IMR-90 (cell line): Measurements from ENCODE around the gene CTSL. TPM values are rescaled to one million over a fixed set of nuclear protein-coding genes. Genes with fewer than 3 reads are reported as not detected.

Source experiments
- ATAC-seq: fragments of 200-7000 bp; cut with Tn5 transposase; 2 replicates; pipeline ENCODE4 v1.9.1; 2020; ENCODE audit warnings: low read depth, mild to moderate bottlenecking, moderate library complexity
- BruUV-seq: library from RNA; stranded (reverse); fragments of 400-500 nt; replicated peaks from 2 replicates; lab custom pipeline; 2021; lab: Mats Ljungman, UMichigan
- CTCF ChIA-PET: fragments of 300-600 bp; formaldehyde crosslinking; extraction: SDS; loops from one replicate; lab custom pipeline; 2021; ENCODE audit warnings: antibody characterized with exemption; lab: Yijun Ruan, JAX
- POLR2A ChIA-PET: fragments of 300-600 bp; sonication (Branson Sonifier 250); formaldehyde crosslinking; loops from one replicate; lab custom pipeline; 2022; ENCODE audit warnings: antibody characterized with exemption; ENCODE audit not compliant: unreplicated experiment; lab: Charles Lee
- DNase-seq: peaks from one replicate; pipeline ENCODE4 v3.0.0; 2013
- H2AFZ ChIP-seq: replicated peaks from 2 replicates; pipeline ENCODE3; 2013; ENCODE audit warnings: low read length, mild to moderate bottlenecking; ENCODE audit not compliant: poor library complexity
- H2AK5ac ChIP-seq: 2 replicates; pipeline ENCODE4 v1.6.1; 2013; ENCODE audit warnings: low read depth, low read length, inconsistent platforms
- H2AK9ac ChIP-seq: replicated peaks from 2 replicates; pipeline ENCODE3; 2013; ENCODE audit warnings: mild to moderate bottlenecking, low read depth, low read length, moderate library complexity; ENCODE audit not compliant: poor library complexity
- H2BK120ac ChIP-seq: 2 replicates; pipeline ENCODE4 v1.6.1; 2013; ENCODE audit warnings: low read depth, low read length, inconsistent platforms
- H2BK15ac ChIP-seq: 3 replicates; pipeline ENCODE4 v1.6.1; 2013; ENCODE audit warnings: low read depth, low read length, inconsistent platforms
- H2BK20ac ChIP-seq: 2 replicates; pipeline ENCODE4 v1.6.1; 2013; ENCODE audit warnings: low read depth, mild to moderate bottlenecking, inconsistent platforms, low read length, moderate library complexity
- H2BK5ac ChIP-seq: 2 replicates; pipeline ENCODE4 v1.6.1; 2013; ENCODE audit warnings: mild to moderate bottlenecking, low read depth, low read length, inconsistent platforms; ENCODE audit not compliant: poor library complexity, severe bottlenecking
- H3K14ac ChIP-seq: replicated peaks from 2 replicates; pipeline ENCODE4 v1.6.1; 2013; ENCODE audit warnings: low read depth, low read length, inconsistent platforms
- H3K18ac ChIP-seq: 2 replicates; pipeline ENCODE4 v1.6.1; 2013; ENCODE audit warnings: low read depth, low read length, control low read depth
- H3K23ac ChIP-seq: 2 replicates; pipeline ENCODE4 v1.6.1; 2013; ENCODE audit warnings: low read depth, low read length, inconsistent platforms
- H3K27ac ChIP-seq: 2 replicates; pipeline ENCODE4 v1.5.1; 2013; ENCODE audit warnings: mild to moderate bottlenecking, control low read depth, low read length; ENCODE audit not compliant: insufficient read depth
- H3K27me3 ChIP-seq: 2 replicates; pipeline ENCODE4 v1.6.1; 2013; ENCODE audit warnings: low read length; ENCODE audit not compliant: control insufficient read depth, insufficient read depth
- H3K36me3 ChIP-seq: 2 replicates; pipeline ENCODE4 v1.6.1; 2013; ENCODE audit warnings: low read length, mixed read lengths; ENCODE audit not compliant: control insufficient read depth, insufficient read depth
- H3K4ac ChIP-seq: 2 replicates; pipeline ENCODE4 v1.6.1; 2013; ENCODE audit warnings: low read depth, low read length, inconsistent platforms
- H3K4me1 ChIP-seq: 2 replicates; pipeline ENCODE4 v1.6.1; 2013; ENCODE audit warnings: low read length, mixed read lengths; ENCODE audit not compliant: control insufficient read depth, insufficient read depth
- H3K4me2 ChIP-seq: 2 replicates; pipeline ENCODE4 v1.6.1; 2013; ENCODE audit warnings: low read depth, mild to moderate bottlenecking, control low read depth, low read length, moderate library complexity
- H3K4me3 ChIP-seq: 2 replicates; pipeline ENCODE4 v1.5.1; 2013; ENCODE audit warnings: low read depth, mild to moderate bottlenecking, control low read depth, low read length, moderate library complexity; ENCODE audit not compliant: insufficient read depth
- H3K56ac ChIP-seq: 2 replicates; pipeline ENCODE4 v1.6.1; 2013; ENCODE audit warnings: low read length, inconsistent platforms; ENCODE audit not compliant: insufficient read depth; ENCODE audit errors: extremely low read depth
- H3K79me1 ChIP-seq, 2 experiments: 2 replicates each; pipeline ENCODE4 v1.6.1; 2013; ENCODE audit warnings: low read length in 2 of 2, inconsistent platforms in 1 of 2, low read depth in 1 of 2
- H3K9ac ChIP-seq: 2 replicates; pipeline ENCODE4 v1.6.1; 2013; ENCODE audit warnings: low read depth, low read length, control low read depth
- H3K9me1 ChIP-seq: 2 replicates; pipeline ENCODE4 v1.6.1; 2013; ENCODE audit warnings: low read length, inconsistent platforms; ENCODE audit not compliant: insufficient read depth
- H3K9me3 ChIP-seq: 2 replicates; pipeline ENCODE4 v1.6.1; 2013; ENCODE audit warnings: low read length; ENCODE audit not compliant: control insufficient read depth, insufficient read depth
- H4K20me1 ChIP-seq: 2 replicates; pipeline ENCODE4 v1.6.1; 2013; ENCODE audit warnings: low read length, inconsistent platforms; ENCODE audit not compliant: insufficient read depth
- H4K5ac ChIP-seq: 2 replicates; pipeline ENCODE4 v1.6.1; 2013; ENCODE audit warnings: mild to moderate bottlenecking, low read depth, low read length, control low read depth
- H4K8ac ChIP-seq, 2 experiments: 2 replicates each; pipeline ENCODE4 v1.6.1; 2013; ENCODE audit warnings: low read depth in 2 of 2, low read length in 2 of 2, control low read depth in 1 of 2, inconsistent platforms in 1 of 2
- H4K91ac ChIP-seq: 2 replicates; pipeline ENCODE4 v1.6.1; 2013; ENCODE audit warnings: low read depth, low read length, inconsistent platforms; ENCODE audit not compliant: insufficient read depth
- CEBPB ChIP-seq: IDR thresholded peaks from 2 replicates; pipeline ENCODE4 v1.6.1; 2012; ENCODE audit warnings: low read depth, low read length, improper control_type of control experiment
- CHD1 ChIP-seq: IDR thresholded peaks from 2 replicates; pipeline ENCODE4 v1.6.1; 2012; ENCODE audit warnings: low read depth, low read length, improper control_type of control experiment
- RCOR1 ChIP-seq: IDR thresholded peaks from 2 replicates; pipeline ENCODE4 v1.6.1; 2012; ENCODE audit warnings: mild to moderate bottlenecking, low read length, improper control_type of control experiment; ENCODE audit not compliant: insufficient replicate concordance
- SMC3 ChIP-seq: fragments of 150-350 bp; IDR thresholded peaks from 2 replicates; pipeline ENCODE4 v1.6.1; 2016; ENCODE audit warnings: low read depth, mild to moderate bottlenecking, antibody characterized with exemption, low read length, moderate library complexity
- WGBS, 2 experiments: methylation state at CpG; one replicate each; pipeline versions ENCODE4 v1.1.5 to v1.1.7; 2013; ENCODE audit warnings: missing lambda C conversion rate in 2 of 2; ENCODE audit not compliant: insufficient read length in 1 of 2; ENCODE audit errors: extremely low coverage in 2 of 2; 5-methylcytosine and 5-hydroxymethylcytosine counted together
- dilution Hi-C: fragments of 300-500 bp; cut with HindIII; formaldehyde crosslinking; loops from one replicate; pipeline ENCODE4 v1.14.3; 2018; ENCODE audit warnings: low sequenced_read_pairs; ENCODE audit not compliant: unreplicated experiment
- in situ Hi-C: fragments of 300-500 bp; cut with MboI; formaldehyde crosslinking; loops from 3 replicates; pipeline ENCODE4 v1.14.3; 2019; ENCODE audit warnings: low sequenced_read_pairs, inconsistent platforms, mixed read lengths
- intact Hi-C: fragments of 100-400 bp; cut with micrococcal nuclease; formaldehyde crosslinking; loops from 2 replicates; pipeline ENCODE4 v1.10.0; 2022
- polyA plus RNA-seq, 3 experiments: library from polyadenylated mRNA; depleted of rRNA; stranded (reverse); fragments of >200 nt; gene quantifications; 2 replicates each; pipeline ENCODE4 v1.2.3, GENCODE V29; 2012; ENCODE audit warnings: low replicate concordance in 1 of 3
- total RNA-seq: library from RNA; depleted of rRNA; stranded (reverse); fragments of >200 nt; gene quantifications from 2 replicates; pipeline ENCODE4 v1.2.3, GENCODE V29; 2012

Gene CTSL
- total and polyA plus RNA-seq, 2 of the 4 experiments (the other 2 are of a cell fraction): 57.0 to 112 TPM

DNA sequence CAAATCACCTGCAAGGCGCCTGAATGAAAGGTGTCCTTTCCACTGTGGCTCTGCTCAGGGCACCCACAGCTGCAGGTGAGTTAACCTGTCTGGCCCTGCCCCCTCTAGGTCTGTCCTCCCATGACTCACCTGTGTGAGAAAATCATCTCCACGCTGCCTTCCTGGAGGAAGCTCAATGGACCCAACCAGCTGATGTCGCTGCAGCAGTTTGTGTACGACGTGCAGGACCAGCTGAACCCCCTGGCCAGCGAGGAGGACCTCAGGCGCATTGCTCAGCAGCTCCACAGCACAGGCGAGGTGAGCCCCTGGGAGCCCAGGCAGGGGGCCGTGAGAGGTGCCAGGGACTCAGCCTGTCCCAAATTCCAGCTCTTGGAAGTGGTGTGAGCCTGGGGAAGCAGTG lies 23.0 kb upstream of the CTSL start:
- H2BK120ac ChIP-seq: no peak overlapping the region
- intact Hi-C loops (no loop called here), in situ Hi-C loops (loop anchor here (25.0 kb wide), 1 partner anchor 859 kb away; no protein-coding TSS in a partner anchor), dilution Hi-C loops (no loop called here)
- H2AK9ac ChIP-seq: no peak overlapping the region
- TF ChIP-seq SMC3: no peak
- TF ChIP-seq CEBPB: no peak
- TF ChIP-seq CHD1: no peak
- no peak for TF ChIP-seq RCOR1
- no peak overlapping the region for H3K4me2 ChIP-seq
- no CpG with 5 or more reads among the region's 9 CpGs for WGBS, 2 experiments
- no peaks in the 10 kb centered on the region for H3K79me1 ChIP-seq
- H2AK5ac ChIP-seq: no peak overlapping the region
- no peak overlapping the region for H3K56ac ChIP-seq
- no peaks in the 10 kb centered on the region for H3K27me3 ChIP-seq
- H3K18ac ChIP-seq: no peak overlapping the region
- no peak overlapping the region for H2BK5ac ChIP-seq
- POLR2A ChIA-PET: no interaction called here
- no peak for ATAC-seq
- no peak overlapping the region for H2BK15ac ChIP-seq
- H4K91ac ChIP-seq: no peak overlapping the region
- no peaks in the 10 kb centered on the region for H3K36me3 ChIP-seq
- no peak overlapping the region for H3K4ac ChIP-seq
- H4K5ac ChIP-seq: no peak overlapping the region
- H2AFZ ChIP-seq: no peak overlapping the region
- no peak overlapping the region for H3K9ac ChIP-seq
- H3K23ac ChIP-seq: no peak overlapping the region
- no TSS peak for BruUV-seq
- H3K4me1 ChIP-seq: no peaks in the 10 kb centered on the region
- no peak overlapping the region for H4K8ac ChIP-seq
- DNase-seq: no peak
- H3K9me3 ChIP-seq: no peaks in the 10 kb centered on the region
- H2BK20ac ChIP-seq: no peak overlapping the region
- H3K14ac ChIP-seq: no peak overlapping the region
- no peak overlapping the region for H3K4me3 ChIP-seq
- CTCF ChIA-PET: interaction anchor here (1.4 kb wide), 1 partner anchor 16 kb away, joined by 3 read pairs; no protein-coding TSS in a partner anchor
- no peak overlapping the region for H3K27ac ChIP-seq
- H3K9me1 ChIP-seq: no peaks in the 10 kb centered on the region; the same call in 1 of the 2 replicates
- no peaks in the 10 kb centered on the region for H4K20me1 ChIP-seq
